Fibroblast of pulmonary artery (primary cell): Measurements from ENCODE around the gene DRAXIN.
A peak's percentile ranks its signal among the peaks of the same experiment; 100 is the strongest.

Experiments
- DNase-seq: peaks from one replicate; pipeline ENCODE4 v3.0.0-alpha.2; 2010; ENCODE audit warnings: low read depth
- H3K4me3 ChIP-seq: replicated peaks from 2 replicates; pipeline ENCODE4 v1.5.1; 2011; ENCODE audit warnings: low read depth, mild to moderate bottlenecking, control low read depth, low read length, moderate library complexity
- CTCF ChIP-seq: IDR thresholded peaks from 2 replicates; pipeline ENCODE4 v1.5.1; 2011; ENCODE audit warnings: mild to moderate bottlenecking, control low read depth, low read length, inconsistent platforms; ENCODE audit errors: missing control alignments

The DRAXIN gene

DNA sequence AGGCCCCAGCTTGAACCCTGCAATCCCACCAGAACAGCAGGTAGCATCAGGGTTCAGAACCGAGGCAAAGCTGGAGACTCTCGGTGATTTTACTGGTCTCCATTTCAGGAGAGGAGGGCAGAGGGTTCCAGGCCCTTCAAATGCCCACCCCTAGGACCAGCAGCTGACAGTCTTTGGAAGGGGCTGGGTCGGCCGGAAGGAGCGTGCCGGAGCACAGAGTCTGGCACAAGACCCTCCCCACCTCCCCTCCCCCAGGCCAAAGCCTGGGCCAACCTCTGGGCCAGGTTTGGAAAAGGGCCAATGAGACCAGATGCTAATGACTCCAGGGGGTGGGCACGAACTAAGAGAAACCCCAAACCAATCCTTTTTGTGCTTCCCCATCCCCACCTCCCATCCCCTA is 44.2 kb upstream of the DRAXIN start:
- no peak for TF ChIP-seq CTCF
- DNase-seq, result no peak
- no peak overlapping the region for H3K4me3 ChIP-seq

- H3K4me3 ChIP-seq, result no peak overlapping the region
- no peak for DNase-seq
- no peak for TF ChIP-seq CTCF
Observed at GRCh38 chr1:11648039-11648438, 43.5 kb upstream of the DRAXIN start.

- no peak for DNase-seq
- no peak overlapping the region for H3K4me3 ChIP-seq
- no peak for TF ChIP-seq CTCF
Observed at GRCh38 chr1:11648732-11649158, 42.8 kb upstream of the DRAXIN start.

- DNase-seq, result no peak
- no peak for TF ChIP-seq CTCF
- H3K4me3 ChIP-seq, result no peak overlapping the region
Observed at GRCh38 chr1:11649237-11649623, 42.3 kb upstream of the DRAXIN start.

DNA sequence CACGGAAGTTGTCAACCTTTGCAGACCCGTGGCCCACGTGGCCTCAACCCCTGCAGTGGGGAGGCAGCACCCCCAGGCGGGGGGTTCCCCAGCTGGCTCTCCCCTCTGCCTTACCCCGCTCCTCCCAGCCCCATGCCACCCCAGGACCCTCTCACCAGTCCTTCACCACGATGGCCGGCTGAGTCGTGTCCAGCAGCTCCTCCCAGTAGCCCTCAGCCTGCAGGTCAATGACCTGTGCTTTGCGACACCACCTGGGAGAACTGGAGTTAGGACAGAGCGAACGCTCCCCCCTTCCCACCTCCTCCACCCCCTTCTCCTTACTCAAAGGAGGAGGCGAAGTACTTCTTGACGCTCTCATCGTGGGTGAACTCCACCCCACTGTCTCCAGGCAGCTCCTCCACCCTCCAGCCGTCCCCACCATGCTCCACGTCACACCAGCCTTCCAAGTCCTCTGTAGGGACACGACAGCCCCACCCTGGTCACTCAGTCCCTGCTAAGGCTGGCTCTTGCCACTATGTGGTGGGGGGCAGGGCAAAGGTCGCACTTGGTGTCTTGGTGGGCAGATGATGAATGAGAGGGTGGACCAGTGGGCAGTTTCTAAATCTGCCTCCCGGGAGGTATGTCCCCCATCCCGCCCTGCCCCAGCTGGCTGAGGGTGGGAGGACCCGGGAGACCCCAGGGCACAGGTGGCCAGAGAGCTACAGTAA is 41.7 kb upstream of the DRAXIN start:
- no peak for TF ChIP-seq CTCF
- no peak for DNase-seq
- no peak overlapping the region for H3K4me3 ChIP-seq

- no peak overlapping the region for H3K4me3 ChIP-seq
Observed at GRCh38 chr1:11650331-11650991, 41.0 kb upstream of the DRAXIN start.

More at GRCh38 chr1:11650331-11650991, 41.0 kb upstream of the DRAXIN start:
- TF ChIP-seq CTCF, result peak; percentile 50
- peak; percentile 78 for DNase-seq
